H9 (cell line): ENCODE measurements around the gene MEF2C. TPM values are rescaled to one million over a fixed set of nuclear protein-coding genes. Genes with fewer than 3 reads are reported as not detected.
"Not testable (repeated sequence)": the region's sequence is repeated elsewhere in the genome, so short reads cannot be mapped to it uniquely, and the experiment has no call there.

ENCODE experiments used
- DNase-seq: peaks from one replicate; pipeline ENCODE4 v3.0.0-alpha.2; 2017
- H2AFZ ChIP-seq: one replicate; pipeline ENCODE4 v1.6.1; 2013; ENCODE audit warnings: mild to moderate bottlenecking, low read length, control low read depth, moderate library complexity
- H2AK5ac ChIP-seq: 2 replicates; pipeline ENCODE4 v1.6.1; 2013; ENCODE audit warnings: low read length, control low read depth, mixed read lengths; ENCODE audit not compliant: insufficient read length
- H2BK120ac ChIP-seq: one replicate; pipeline ENCODE4 v1.6.1; 2013; ENCODE audit warnings: low read depth, mild to moderate bottlenecking, low read length, control low read depth, inconsistent platforms; ENCODE audit not compliant: poor library complexity, severe bottlenecking
- H2BK12ac ChIP-seq: 2 replicates; pipeline ENCODE4 v1.6.1; 2013; ENCODE audit warnings: low read length, control low read depth, mixed read lengths, low read depth; ENCODE audit not compliant: insufficient read length
- H2BK15ac ChIP-seq: 2 replicates; pipeline ENCODE4 v1.6.1; 2013; ENCODE audit warnings: low read depth, low read length, control low read depth
- H2BK20ac ChIP-seq: one replicate; pipeline ENCODE4 v1.6.1; 2013; ENCODE audit warnings: low read depth, mild to moderate bottlenecking, low read length, control low read depth, inconsistent platforms; ENCODE audit not compliant: poor library complexity, severe bottlenecking
- H2BK5ac ChIP-seq: 2 replicates; pipeline ENCODE4 v1.6.1; 2013; ENCODE audit warnings: low read length, control low read depth, mixed read lengths; ENCODE audit not compliant: insufficient read length
- H3K14ac ChIP-seq: 2 replicates; pipeline ENCODE4 v1.6.1; 2013; ENCODE audit warnings: low read length, control low read depth; ENCODE audit not compliant: insufficient read depth
- H3K18ac ChIP-seq: 2 replicates; pipeline ENCODE4 v1.6.1; 2013; ENCODE audit warnings: low read depth, mild to moderate bottlenecking, mixed read lengths, low read length, control low read depth; ENCODE audit not compliant: insufficient read length
- H3K23ac ChIP-seq: 2 replicates; pipeline ENCODE4 v1.6.1; 2013; ENCODE audit warnings: low read length, control low read depth, mixed read lengths, low read depth; ENCODE audit not compliant: insufficient read length
- H3K23me2 ChIP-seq: 2 replicates; pipeline ENCODE4 v1.6.1; 2013; ENCODE audit warnings: low read depth, mild to moderate bottlenecking, mixed read lengths, low read length, control low read depth; ENCODE audit not compliant: insufficient read length, poor library complexity, severe bottlenecking
- H3K27ac ChIP-seq: 2 replicates; pipeline ENCODE4 v1.5.1; 2013; ENCODE audit warnings: low read length, control low read depth, mixed read lengths, low read depth; ENCODE audit not compliant: insufficient read length
- H3K27me3 ChIP-seq: 2 replicates; pipeline ENCODE4 v1.6.1; 2013; ENCODE audit warnings: low read length, control low read depth, inconsistent platforms; ENCODE audit not compliant: insufficient read depth
- H3K4ac ChIP-seq: 2 replicates; pipeline ENCODE4 v1.6.1; 2013; ENCODE audit warnings: low read depth, mild to moderate bottlenecking, control low read depth, inconsistent platforms, low read length, moderate library complexity
- H3K4me1 ChIP-seq: 2 replicates; pipeline ENCODE4 v1.6.1; 2013; ENCODE audit warnings: low read length, control low read depth, inconsistent platforms; ENCODE audit not compliant: insufficient read depth
- H3K4me2 ChIP-seq: 2 replicates; pipeline ENCODE4 v1.6.1; 2013; ENCODE audit warnings: low read length, control low read depth, mixed read lengths; ENCODE audit not compliant: insufficient read length, insufficient read depth
- H3K56ac ChIP-seq: 2 replicates; pipeline ENCODE4 v1.6.1; 2013; ENCODE audit warnings: low read depth, mild to moderate bottlenecking, mixed read lengths, low read length, control low read depth; ENCODE audit not compliant: insufficient read length
- H3K79me1 ChIP-seq: 2 replicates; pipeline ENCODE4 v1.6.1; 2013; ENCODE audit warnings: low read depth, mild to moderate bottlenecking, moderate library complexity, low read length, control low read depth, inconsistent platforms; ENCODE audit not compliant: insufficient read depth, poor library complexity, severe bottlenecking
- H3K79me2 ChIP-seq: 2 replicates; pipeline ENCODE4 v1.6.1; 2013; ENCODE audit warnings: low read length, control low read depth, inconsistent platforms; ENCODE audit not compliant: insufficient read depth
- H3K9ac ChIP-seq: 2 replicates; pipeline ENCODE4 v1.6.1; 2013; ENCODE audit warnings: low read length, control low read depth, mixed read lengths; ENCODE audit not compliant: insufficient read length; ENCODE audit errors: extremely low read depth
- H3K9me3 ChIP-seq: one replicate; pipeline ENCODE4 v1.6.1; 2013; ENCODE audit warnings: low read depth, low read length, inconsistent platforms; ENCODE audit not compliant: control insufficient read depth
- H3T11ph ChIP-seq: one replicate; pipeline ENCODE4 v1.6.1; 2013; ENCODE audit warnings: mild to moderate bottlenecking, low read length, control low read depth, inconsistent platforms
- H4K20me1 ChIP-seq: one replicate; pipeline ENCODE4 v1.6.1; 2013; ENCODE audit not compliant: control insufficient read depth, insufficient read length, insufficient read depth
- H4K5ac ChIP-seq: 2 replicates; pipeline ENCODE4 v1.6.1; 2013; ENCODE audit warnings: low read depth, mild to moderate bottlenecking, mixed read lengths, low read length, control low read depth; ENCODE audit not compliant: insufficient read length
- H4K8ac ChIP-seq: replicated peaks from 2 replicates; pipeline ENCODE4 v1.6.1; 2013; ENCODE audit warnings: low read length, control low read depth, mixed read lengths, low read depth; ENCODE audit not compliant: insufficient read length
- H4K91ac ChIP-seq: 2 replicates; pipeline ENCODE4 v1.6.1; 2013; ENCODE audit warnings: low read depth, mild to moderate bottlenecking, moderate library complexity, mixed read lengths, low read length, control low read depth; ENCODE audit not compliant: insufficient read length
- H3K27ac Mint-ChIP-seq, 3 experiments: 2 replicates in 2 of 3; 3 replicates in 1 of 3; pipeline ENCODE4 v1.8.0; 2020 to 2021; ENCODE audit warnings: mixed read lengths in 3 of 3, mild to moderate bottlenecking in 1 of 3, moderate library complexity in 1 of 3
- H3K27me3 Mint-ChIP-seq: 2 replicates; pipeline ENCODE4 v1.8.0; 2021; ENCODE audit warnings: low read depth, mild to moderate bottlenecking, moderate library complexity, mixed read lengths
- H3K36me3 Mint-ChIP-seq, 3 experiments: 2 replicates in 2 of 3; 3 replicates in 1 of 3; pipeline ENCODE4 v1.8.0; 2020 to 2021; ENCODE audit warnings: low read depth in 3 of 3, mixed read lengths in 3 of 3; ENCODE audit not compliant: insufficient read depth in 1 of 3
- H3K4me1 Mint-ChIP-seq, 2 experiments: 2 replicates each; pipeline ENCODE4 v1.8.0; 2020; ENCODE audit warnings: mixed read lengths in 2 of 2
- H3K4me3 Mint-ChIP-seq, 2 experiments: 2 replicates in 1 of 2; 3 replicates in 1 of 2; pipeline ENCODE4 v1.8.0; 2020 to 2021; ENCODE audit warnings: mild to moderate bottlenecking in 2 of 2, mixed read lengths in 2 of 2, moderate library complexity in 1 of 2
- H3K9me3 Mint-ChIP-seq, 2 experiments: 2 replicates in 1 of 2; 3 replicates in 1 of 2; pipeline ENCODE4 v1.8.0; 2020; ENCODE audit warnings: mild to moderate bottlenecking in 2 of 2, mixed read lengths in 2 of 2, moderate library complexity in 1 of 2
- WGBS: extraction: QIAGEN DNeasy Blood & Tissue Kit; methylation state at CpG from one replicate; pipeline ENCODE4 v1.1.7; 2013; ENCODE audit warnings: missing lambda C conversion rate, low lambda C conversion rate, mixed read lengths; ENCODE audit not compliant: insufficient read length; ENCODE audit errors: extremely low coverage; 5-methylcytosine and 5-hydroxymethylcytosine counted together
- total RNA-seq: library from RNA; stranded (reverse); gene quantifications from 2 replicates; pipeline ENCODE4 v1.2.1, GENCODE V29; 2021

MEF2C gene
- total RNA-seq, 1 experiment from 2014 or later = 0.11 TPM

- DNase-seq, H3K79me1 ChIP-seq, H3K27ac Mint-ChIP-seq, H3K23me2 ChIP-seq, H3K27me3 Mint-ChIP-seq, H2BK5ac ChIP-seq, H3K4me1 ChIP-seq, H3K27ac ChIP-seq, H3K27me3 ChIP-seq, H3K9me3 Mint-ChIP-seq, H2AFZ ChIP-seq, H2BK15ac ChIP-seq, H4K91ac ChIP-seq, H3K4me2 ChIP-seq, H3K23ac ChIP-seq, H3K79me2 ChIP-seq, H3K14ac ChIP-seq, H4K20me1 ChIP-seq, H3K36me3 Mint-ChIP-seq, H2BK12ac ChIP-seq, H3K4ac ChIP-seq, H3T11ph ChIP-seq, H3K9me3 ChIP-seq, H3K18ac ChIP-seq, H3K9ac ChIP-seq, H4K8ac ChIP-seq, H4K5ac ChIP-seq, H2BK20ac ChIP-seq, H2AK5ac ChIP-seq, H3K4me1 Mint-ChIP-seq, H2BK120ac ChIP-seq, H3K56ac ChIP-seq, H3K4me3 Mint-ChIP-seq: not testable (repeated sequence)
- WGBS = no CpG with 5 or more reads among the region's 8 CpGs
These were observed 21.0 kb upstream of the MEF2C start for GRCh38 chr5:88903966-88904365.

GRCh38 chr5:88901077-88901476, 18.1 kb upstream of the MEF2C start:
- not testable (repeated sequence) for H3K9me3 ChIP-seq, H2BK120ac ChIP-seq, H3K9ac ChIP-seq, H3K4me1 ChIP-seq, H3K56ac ChIP-seq, H4K20me1 ChIP-seq, H3K27ac Mint-ChIP-seq, H4K5ac ChIP-seq, H4K91ac ChIP-seq, H3K27me3 ChIP-seq, H3K23ac ChIP-seq, H2BK15ac ChIP-seq, H2BK20ac ChIP-seq, H2AK5ac ChIP-seq, H3K36me3 Mint-ChIP-seq, H3K14ac ChIP-seq, H3K27me3 Mint-ChIP-seq, H3T11ph ChIP-seq, H3K79me1 ChIP-seq, H2BK5ac ChIP-seq, H3K27ac ChIP-seq, H4K8ac ChIP-seq, H3K9me3 Mint-ChIP-seq, H3K4ac ChIP-seq, H2AFZ ChIP-seq, H3K23me2 ChIP-seq, H2BK12ac ChIP-seq, H3K4me2 ChIP-seq, H3K79me2 ChIP-seq, H3K18ac ChIP-seq, DNase-seq, H3K4me3 Mint-ChIP-seq
- H3K4me1 Mint-ChIP-seq = peaks cover 27 to 29% of the 10 kb centered on the region in 2 experiments
